GM23248 (cell line): ENCODE results near the gene NUP107.

Experiments
- EZH2 ChIP-seq: fragments of 200-600 bp; sonication (generic); IDR thresholded peaks from 2 replicates; pipeline ENCODE4 v1.6.1; 2018; ENCODE audit warnings: antibody characterized with exemption, mild to moderate bottlenecking; ENCODE audit not compliant: insufficient read depth, poor library complexity, severe bottlenecking
- EZH2phosphoT487 ChIP-seq: fragments of 200-600 bp; sonication (generic); IDR thresholded peaks from 2 replicates; pipeline ENCODE4 v1.6.1; 2018; ENCODE audit warnings: antibody characterized with exemption, moderate library complexity, mild to moderate bottlenecking, low read depth; ENCODE audit not compliant: insufficient read depth

DNA sequence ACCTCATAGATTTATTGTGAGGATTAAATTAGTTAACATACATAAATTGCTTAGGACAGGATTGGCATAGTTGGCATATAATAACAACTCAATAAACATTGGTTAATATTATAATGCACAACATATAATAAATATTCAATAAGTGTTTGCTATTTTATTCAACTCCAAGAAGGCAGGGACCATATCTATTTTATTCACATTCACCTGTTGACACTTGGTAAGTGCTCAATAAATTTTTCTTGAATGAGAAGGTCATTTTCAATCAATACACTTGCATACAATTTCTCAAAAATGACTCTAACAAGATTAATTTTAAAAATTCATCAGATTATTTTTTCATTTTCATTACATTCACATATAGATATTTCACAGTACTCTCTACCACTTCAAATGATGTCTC lies 12.4 kb upstream of the NUP107 start:
- TF ChIP-seq EZH2 (no peak), EZH2phosphoT487 (no peak)
